Pancreas (tissue), 10 donors: ENCODE data around the gene ZBTB43. TPM values are rescaled to one million over a fixed set of nuclear protein-coding genes. Genes with fewer than 3 reads are reported as not detected.

ENCODE experiments used
- ATAC-seq, 4 donors: fragments of 200-7000 bp; cut with Tn5 transposase; one replicate each; pipeline versions ENCODE4 v1.8.0 to v1.9.1; 2020; ENCODE audit warnings: mild to moderate bottlenecking in 4 of 4, moderate library complexity in 4 of 4
- DNase-seq, 6 donors: peaks; one replicate each; pipeline ENCODE4 v3.0.0-alpha.2; 2020
- FAIRE-seq: peaks from 2 replicates; lab custom pipeline; 2012; peaks lifted over from hg19 to GRCh38; lab: Jason Lieb, UNC
- H3K27ac ChIP-seq, 4 donors: fragments of 200-600 bp; sonication (generic); 1 replicate in 3 of 4; 2 replicates in 1 of 4; pipeline versions ENCODE4 v1.5.0 to v1.8.0; 2020
- H3K27me3 ChIP-seq, 4 donors: fragments of 200-600 bp; one replicate each; pipeline ENCODE4 v1.8.0; 2021
- H3K36me3 ChIP-seq, 3 donors: fragments of 200-600 bp; sonication (generic) in 1 of 3; one replicate each; pipeline versions ENCODE4 v1.5.0 to v1.8.0; 2020 to 2021
- H3K4me1 ChIP-seq, 3 donors: fragments of 200-600 bp; one replicate each; pipeline ENCODE4 v1.8.0; 2021
- H3K4me3 ChIP-seq, 4 donors: fragments of 200-600 bp; sonication (generic) in 2 of 4; one replicate each; pipeline versions ENCODE4 v1.5.0 to v1.8.0; 2020 to 2021
- H3K9me3 ChIP-seq, 4 donors: fragments of 200-600 bp; one replicate each; pipeline ENCODE4 v1.8.0; 2021
- CTCF ChIP-seq, 4 donors: fragments of 200-600 bp; sonication (generic) in 3 of 4; IDR thresholded peaks; one replicate each; pipeline versions ENCODE4 v1.5.0 to v1.8.0; 2021; ENCODE audit warnings: antibody characterized with exemption in 4 of 4
- WGBS, 2 donors: extraction: QIAGEN DNeasy Blood & Tissue Kit; methylation state at CpG; one replicate each; pipeline ENCODE4 v1.1.7; 2013; 5-methylcytosine and 5-hydroxymethylcytosine counted together
- intact Hi-C, 3 donors: fragments of 100-400 bp; cut with DNase I; formaldehyde crosslinking; loops; one replicate each; pipeline versions ENCODE4 v1.11.1 to v1.14.2; 2022
- polyA plus RNA-seq, 2 donors: library from polyadenylated mRNA; stranded (reverse); fragments of 200-250 nt; gene quantifications; one replicate each; pipeline ENCODE4 v1.2.3, GENCODE V29; 2013
- total RNA-seq, 6 donors: library from RNA; stranded (reverse); fragmentation: NEBNext Ultra II Directional in 4 of 6; extraction: Animal tissue kit (Norgen Biotek cat#: 25700) in 4 of 6; gene quantifications; one replicate each; pipeline versions ENCODE4 v1.2.1 to v1.2.4, GENCODE V29; 2021 to 2023
- donor health status: healthy with polysubstance abuse.
- donor health status: DM: no; HTN: no; CAD: no; lungs with moderate emphysema.
- donor health status: DM: no; HTN: no; CAD: no.
- donor health status: control.
- donor health status: control.
- donor health status: Bipolar disorder and iron deficiency.
- donor health status: DM: yes; HTN: yes; CAD: no.
- donor health status: DM: no; HTN: no; CAD: no.
- donor health status: DM: no; HTN: no; CAD: no.
- donor health status: DM: yes; HTN: yes; CAD: no.

ZBTB43 gene
- total and polyA plus RNA-seq, 8 donors: 2.2 to 8.5 (median 5.7) TPM

DNA sequence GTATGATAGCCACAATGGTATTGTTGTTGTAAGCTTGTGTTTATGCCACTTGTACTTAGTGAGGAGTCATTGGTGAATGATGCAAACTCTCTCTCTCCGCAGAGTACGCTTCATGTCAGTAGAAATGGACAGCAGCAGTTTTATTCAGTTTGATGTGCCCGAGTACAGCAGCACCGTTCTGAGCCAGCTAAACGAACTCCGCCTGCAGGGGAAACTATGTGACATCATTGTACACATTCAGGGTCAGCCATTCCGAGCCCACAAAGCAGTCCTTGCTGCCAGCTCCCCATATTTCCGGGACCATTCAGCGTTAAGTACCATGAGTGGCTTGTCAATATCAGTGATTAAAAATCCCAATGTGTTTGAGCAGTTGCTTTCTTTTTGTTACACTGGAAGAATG lies 74.4 kb downstream of the ZBTB43 start:
- DNase-seq (no peak), ATAC-seq (no peak), FAIRE-seq (no peak)
- Histone ChIP-seq H3K4me1 (no peaks in the 10 kb centered on the region), H3K36me3 (peaks cover 0 to 15% (median 0%) of the 10 kb centered on the region in 3 donors), H3K9me3 (no peaks in the 10 kb centered on the region), H3K27ac (no peak overlapping the region), H3K4me3 (no peak overlapping the region), H3K27me3 (no peaks in the 10 kb centered on the region)
- 86% methylated on average over 9 of the region's 9 CpGs for whole genome bisulfite sequencing, 2 donors
- TF ChIP-seq CTCF (IDR thresholded peaks at IDR 0.05): no peak
- intact Hi-C loops: no loop called here

DNA sequence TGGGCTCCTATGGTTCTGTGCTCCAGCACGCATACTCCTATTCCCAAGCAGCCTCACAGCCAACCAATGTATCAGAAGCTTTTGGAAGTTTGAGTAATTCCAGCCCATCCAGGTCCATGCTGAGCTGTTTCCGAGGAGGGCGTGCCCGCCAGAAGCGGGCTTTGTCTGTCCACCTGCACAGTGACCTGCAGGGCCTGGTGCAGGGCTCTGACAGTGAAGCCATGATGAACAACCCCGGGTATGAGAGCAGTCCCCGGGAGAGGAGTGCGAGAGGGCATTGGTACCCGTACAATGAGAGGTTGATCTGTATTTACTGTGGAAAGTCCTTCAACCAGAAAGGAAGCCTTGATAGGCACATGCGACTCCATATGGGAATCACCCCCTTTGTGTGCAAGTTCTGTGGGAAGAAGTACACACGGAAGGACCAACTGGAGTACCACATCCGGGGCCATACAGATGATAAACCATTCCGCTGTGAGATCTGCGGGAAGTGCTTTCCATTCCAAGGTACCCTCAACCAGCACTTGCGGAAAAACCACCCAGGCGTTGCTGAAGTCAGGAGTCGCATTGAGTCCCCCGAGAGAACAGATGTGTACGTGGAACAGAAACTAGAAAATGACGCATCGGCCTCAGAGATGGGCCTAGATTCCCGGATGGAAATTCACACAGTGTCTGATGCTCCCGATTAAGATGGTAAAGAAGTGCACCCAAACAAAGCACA lies 75.5 kb downstream of the ZBTB43 start:
- DNase-seq (no peak), FAIRE-seq (no peak), ATAC-seq (no peak)
- WGBS, 2 donors: 97 to 98% methylated on average over 23 of the region's 23 CpGs
- Histone ChIP-seq H3K4me3 (no peak overlapping the region), H3K4me1 (no peaks in the 10 kb centered on the region), H3K27ac (no peak overlapping the region), H3K27me3 (no peaks in the 10 kb centered on the region), H3K9me3 (no peaks in the 10 kb centered on the region), H3K36me3 (peaks cover 0 to 15% (median 0%) of the 10 kb centered on the region in 3 donors)
- intact Hi-C loops: no loop called here
- TF ChIP-seq CTCF (IDR thresholded peaks at IDR 0.05): no peak

DNA sequence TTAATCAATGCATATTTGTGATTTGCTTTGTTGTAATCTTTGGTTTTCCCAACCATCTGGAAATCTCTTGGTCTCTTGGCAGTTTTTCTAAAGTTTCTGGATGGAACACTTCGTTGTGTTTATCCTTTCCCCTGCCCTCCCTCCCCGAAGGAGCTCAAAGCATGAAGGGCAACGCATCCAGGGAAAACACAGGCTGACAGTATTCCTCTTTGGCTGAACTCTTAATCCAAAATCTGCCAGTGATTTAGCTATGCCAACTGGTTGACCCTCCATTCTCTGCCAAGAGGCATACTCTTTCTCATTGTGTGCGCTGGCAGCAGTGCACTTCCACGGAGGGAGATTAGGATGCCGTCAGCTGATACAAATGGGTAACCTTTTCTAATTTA lies 76.1 kb downstream of the ZBTB43 start:
- no peak for ATAC-seq
- intact Hi-C loops: no loop called here
- H3K4me3 ChIP-seq: no peak overlapping the region
- no peaks in the 10 kb centered on the region for H3K9me3 ChIP-seq
- FAIRE-seq: no peak
- no peak for TF ChIP-seq CTCF (IDR thresholded peaks at IDR 0.05)
- H3K36me3 ChIP-seq: peaks cover 0 to 15% (median 0%) of the 10 kb centered on the region in 3 donors
- no peak for DNase-seq
- H3K27ac ChIP-seq: no peak overlapping the region
- H3K4me1 ChIP-seq: no peaks in the 10 kb centered on the region
- H3K27me3 ChIP-seq: no peaks in the 10 kb centered on the region
- WGBS, 2 donors: 87 to 88% methylated on average over 6 of the region's 6 CpGs

DNA sequence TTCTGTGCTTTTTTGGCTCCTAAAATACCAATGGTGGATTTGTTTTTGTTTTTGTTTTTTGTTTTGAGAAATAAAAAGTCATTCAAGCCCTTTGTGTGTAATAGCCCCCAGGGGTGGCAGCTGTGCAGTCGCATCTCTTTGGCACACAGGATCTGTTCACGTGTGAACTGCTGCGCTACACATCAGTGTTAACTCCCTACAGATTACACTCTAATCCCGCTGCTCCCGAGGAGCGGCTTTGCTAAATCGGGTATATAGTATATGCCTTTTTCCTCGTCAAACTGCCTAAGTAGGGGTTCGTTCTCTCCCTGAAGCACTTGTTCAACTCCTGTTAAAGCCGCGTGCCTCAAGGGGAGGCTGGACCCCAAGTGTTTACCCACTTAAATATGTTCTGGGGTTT lies 77.9 kb downstream of the ZBTB43 start:
- Histone ChIP-seq H3K4me3 (no peak overlapping the region), H3K27ac (no peak overlapping the region), H3K4me1 (no peaks in the 10 kb centered on the region), H3K27me3 (no peaks in the 10 kb centered on the region), H3K9me3 (no peaks in the 10 kb centered on the region), H3K36me3 (peaks cover 0 to 15% (median 0%) of the 10 kb centered on the region in 3 donors)
- 92 to 95% methylated on average over 11 of the region's 11 CpGs for WGBS, 2 donors
- DNase-seq (no peak), FAIRE-seq (no peak), ATAC-seq (no peak)
- no peak for TF ChIP-seq CTCF (IDR thresholded peaks at IDR 0.05)
- intact Hi-C loops: no loop called here

DNA sequence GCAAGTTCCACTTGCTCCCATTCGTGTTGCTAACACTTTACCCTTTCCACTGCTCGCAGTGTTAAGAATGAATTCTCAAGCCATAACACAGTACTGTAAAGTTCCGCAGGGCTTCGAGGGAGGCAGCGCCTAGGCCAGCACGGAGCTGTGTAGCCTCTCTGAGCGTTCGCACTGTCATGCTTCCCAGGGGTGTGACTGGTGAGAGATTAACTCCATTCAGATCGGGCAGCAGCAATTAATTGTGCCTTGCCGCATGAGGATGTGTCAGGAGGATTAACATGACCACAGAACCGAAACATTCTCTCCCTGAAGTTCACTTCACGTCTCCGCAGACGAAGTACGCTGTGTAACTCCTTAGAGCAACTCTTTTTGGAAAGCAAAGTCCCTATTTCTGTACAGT lies 78.8 kb downstream of the ZBTB43 start:
- H3K4me1 ChIP-seq: no peaks in the 10 kb centered on the region
- FAIRE-seq: no peak
- H3K36me3 ChIP-seq: peaks cover 0 to 15% (median 0%) of the 10 kb centered on the region in 3 donors
- H3K9me3 ChIP-seq: no peaks in the 10 kb centered on the region
- no peak overlapping the region for H3K4me3 ChIP-seq
- no peak for TF ChIP-seq CTCF (IDR thresholded peaks at IDR 0.05)
- 74 to 76% methylated on average over 15 of the region's 15 CpGs for WGBS, 2 donors
- H3K27ac ChIP-seq: no peak overlapping the region
- no peak for DNase-seq
- intact Hi-C loops: no loop called here
- H3K27me3 ChIP-seq: no peaks in the 10 kb centered on the region
- ATAC-seq: peak in 3 of 4 donors; percentile 55 to 65 (median 61)
